ENCODE results near the gene BABAM2.
"Not testable (repeated sequence)": the region's sequence is repeated elsewhere in the genome, so short reads cannot be mapped to it uniquely, and the experiment has no call there.

Gene BABAM2

GRCh38 chr2:28239207-28239606 lies 348.7 kb downstream of the BABAM2 start:
- no peak for DNase-seq (ENCODE audit: low read depth, low spot score)

- no peak for DNase-seq (ENCODE audit: low read depth, low spot score)
Observed at GRCh38 chr2:28240937-28241336, 350.4 kb downstream of the BABAM2 start.

GRCh38 chr2:28247290-28247689 lies 356.8 kb downstream of the BABAM2 start:
- no peak for DNase-seq (ENCODE audit: low read depth, low spot score)

- no peak for DNase-seq (ENCODE audit: low read depth, low spot score)
Observed at GRCh38 chr2:28247734-28248133, 357.2 kb downstream of the BABAM2 start.

- DNase-seq (ENCODE audit: low read depth, low spot score): no peak
Observed at GRCh38 chr2:28248511-28248910, 358.0 kb downstream of the BABAM2 start.

- peak; percentile 40 for DNase-seq (ENCODE audit: low read depth, low spot score)
Observed at GRCh38 chr2:28250006-28250405, 359.5 kb downstream of the BABAM2 start.

GRCh38 chr2:28251337-28251736 lies 360.8 kb downstream of the BABAM2 start:
- no peak for DNase-seq (ENCODE audit: low read depth, low spot score)

GRCh38 chr2:28252311-28252710 lies 361.8 kb downstream of the BABAM2 start:
- no peak for DNase-seq (ENCODE audit: low read depth, low spot score)

GRCh38 chr2:28253543-28253942 lies 363.0 kb downstream of the BABAM2 start:
- DNase-seq (ENCODE audit: low read depth, low spot score): no peak

- not testable (repeated sequence) for DNase-seq (ENCODE audit: low read depth, low spot score)
Observed at GRCh38 chr2:28255231-28255630, 364.7 kb downstream of the BABAM2 start.

- no peak for DNase-seq (ENCODE audit: low read depth, low spot score)
Observed at GRCh38 chr2:28257182-28257581, 366.7 kb downstream of the BABAM2 start.

GRCh38 chr2:28259226-28259625 lies 368.7 kb downstream of the BABAM2 start:
- DNase-seq (ENCODE audit: low read depth, low spot score): not testable (repeated sequence)

GRCh38 chr2:28263690-28264089 lies 373.2 kb downstream of the BABAM2 start:
- no peak for DNase-seq (ENCODE audit: low read depth, low spot score)

- no peak for DNase-seq (ENCODE audit: low read depth, low spot score)
Observed at GRCh38 chr2:28267282-28267681, 376.8 kb downstream of the BABAM2 start.

GRCh38 chr2:28268386-28268785 lies 377.9 kb downstream of the BABAM2 start:
- no peak for DNase-seq (ENCODE audit: low read depth, low spot score)

- no peak for DNase-seq (ENCODE audit: low read depth, low spot score)
Observed at GRCh38 chr2:28269019-28269784, 378.7 kb downstream of the BABAM2 start.

- no peak for DNase-seq (ENCODE audit: low read depth, low spot score)
Observed at GRCh38 chr2:28270456-28271152, 380.1 kb downstream of the BABAM2 start.

GRCh38 chr2:28271231-28271918 lies 380.8 kb downstream of the BABAM2 start:
- DNase-seq (ENCODE audit: low read depth, low spot score): no peak

- DNase-seq (ENCODE audit: low read depth, low spot score): no peak
Observed at GRCh38 chr2:28271919-28272250, 381.4 kb downstream of the BABAM2 start.

- no peak for DNase-seq (ENCODE audit: low read depth, low spot score)
Observed at GRCh38 chr2:28273751-28274150, 383.2 kb downstream of the BABAM2 start.

GRCh38 chr2:28274911-28275685 lies 384.6 kb downstream of the BABAM2 start:
- peak; percentile 73 for DNase-seq (ENCODE audit: low read depth, low spot score)

- DNase-seq (ENCODE audit: low read depth, low spot score): peak; percentile 75
Observed at GRCh38 chr2:28276076-28276618, 385.6 kb downstream of the BABAM2 start.

Measured in brain pericyte (primary cell).